NCI-H1930 (cell line): ENCODE measurements around the gene CCDC187.
A peak's percentile ranks its signal among the peaks of the same experiment; 100 is the strongest.

ENCODE experiments used
- DNase-seq, 2 experiments: peaks; one replicate each; lab custom pipeline; 2025; lab: John Stamatoyannopoulos, UW

CCDC187 gene

GRCh38 chr9:136311051-136312008 lies 7.4 kb upstream of the CCDC187 start:
- peak; percentile 21 to 34 for DNase-seq

DNA sequence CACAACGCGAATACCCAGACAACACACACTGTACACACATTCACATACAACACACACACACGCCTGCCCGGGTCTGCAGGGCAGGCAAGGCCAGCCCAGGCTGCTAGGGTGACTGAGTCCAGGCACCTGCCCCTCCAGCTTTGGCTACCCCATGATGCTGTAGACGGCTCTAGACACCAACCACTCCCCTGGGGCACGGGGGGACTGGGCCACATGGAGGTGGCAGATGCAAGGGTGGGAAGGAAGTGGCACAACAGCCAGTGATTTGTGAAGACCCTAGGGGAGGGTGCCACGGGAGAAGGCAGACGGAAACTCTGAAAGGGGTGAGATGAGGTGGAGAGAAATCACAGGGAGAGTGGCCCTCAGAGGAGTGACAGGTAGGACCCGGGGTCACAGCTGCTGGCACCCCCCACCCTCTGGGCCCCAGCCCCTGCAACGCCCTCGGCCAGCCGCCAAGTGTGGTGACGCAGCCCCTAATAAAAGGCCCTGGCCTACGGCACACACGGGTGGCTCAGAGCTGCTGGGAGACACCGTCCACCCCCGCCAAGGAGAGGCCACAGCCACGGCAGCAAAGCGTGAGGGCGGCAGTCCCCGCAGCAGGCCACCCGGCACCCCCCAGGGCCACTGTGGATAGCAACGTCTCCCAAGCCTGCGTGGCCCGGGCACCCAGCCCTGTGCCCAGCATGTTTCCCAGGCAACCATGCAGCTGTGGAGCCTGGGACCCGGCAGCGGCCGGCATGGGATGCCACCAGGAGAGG lies 6.6 kb upstream of the CCDC187 start:
- no peak for DNase-seq

- DNase-seq = no peak
Measured at GRCh38 chr9:136309806-136310220, 5.9 kb upstream of the CCDC187 start.

DNA sequence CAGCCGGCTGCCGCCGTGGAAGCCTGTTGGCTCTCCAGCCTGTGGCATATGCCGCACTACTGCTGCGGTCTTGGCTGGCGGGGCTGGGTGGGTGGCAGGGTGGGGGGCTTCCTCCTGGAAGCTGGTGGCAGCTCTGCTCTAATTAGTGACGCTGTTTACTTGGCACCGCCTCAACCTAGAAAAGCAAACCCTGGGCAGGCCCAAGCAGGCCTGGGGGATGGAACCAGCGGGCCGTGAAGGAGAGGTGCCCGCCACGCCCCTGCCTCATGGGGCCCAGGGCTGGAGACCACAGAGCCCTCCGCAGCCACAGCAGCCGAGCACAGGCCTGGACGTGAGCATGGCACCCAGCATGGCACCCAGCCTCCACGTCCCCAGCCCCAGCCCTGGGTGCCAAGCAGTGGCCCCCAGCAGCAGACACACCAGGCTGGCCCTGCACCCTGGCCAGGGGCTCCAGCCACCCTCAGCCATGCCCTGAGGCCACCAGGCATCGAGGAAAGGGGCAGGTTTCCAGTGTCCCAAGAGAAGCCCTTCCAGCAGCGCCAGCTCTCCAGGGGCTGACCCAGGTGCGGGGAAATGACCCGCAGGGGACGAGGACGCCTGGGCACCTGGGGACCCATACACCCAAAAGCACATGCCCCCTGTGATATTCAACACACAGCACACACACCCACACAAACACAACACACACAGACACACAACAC lies 5.4 kb upstream of the CCDC187 start:
- no peak for DNase-seq

- DNase-seq = no peak
Measured at GRCh38 chr9:136308702-136309053, 4.8 kb upstream of the CCDC187 start.

DNA sequence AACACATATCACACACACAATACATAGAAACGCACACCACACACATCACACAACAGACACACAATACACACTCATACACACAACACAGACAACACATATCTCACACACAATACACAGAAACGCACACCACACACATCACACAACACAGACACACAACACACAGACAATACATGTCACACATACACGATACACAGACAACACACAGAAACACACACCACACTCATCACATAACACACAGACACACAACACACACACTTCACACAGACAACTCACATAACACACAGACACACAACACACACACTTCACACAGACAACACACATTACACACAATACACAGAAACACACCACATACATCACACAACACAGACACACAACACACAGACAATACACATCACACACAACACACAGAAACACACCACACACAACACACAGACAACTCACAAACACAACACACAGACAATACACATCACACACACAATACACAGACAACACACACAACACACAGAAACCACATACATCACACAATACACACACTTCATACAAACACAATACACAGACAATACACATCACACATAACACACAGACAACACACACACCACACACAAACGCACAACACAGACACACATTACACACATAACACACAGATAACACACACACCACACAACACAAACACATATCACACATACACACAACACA lies 4.3 kb upstream of the CCDC187 start:
- no peak for DNase-seq

- DNase-seq = no peak
Measured at GRCh38 chr9:136307215-136307750, 3.4 kb upstream of the CCDC187 start.

DNA sequence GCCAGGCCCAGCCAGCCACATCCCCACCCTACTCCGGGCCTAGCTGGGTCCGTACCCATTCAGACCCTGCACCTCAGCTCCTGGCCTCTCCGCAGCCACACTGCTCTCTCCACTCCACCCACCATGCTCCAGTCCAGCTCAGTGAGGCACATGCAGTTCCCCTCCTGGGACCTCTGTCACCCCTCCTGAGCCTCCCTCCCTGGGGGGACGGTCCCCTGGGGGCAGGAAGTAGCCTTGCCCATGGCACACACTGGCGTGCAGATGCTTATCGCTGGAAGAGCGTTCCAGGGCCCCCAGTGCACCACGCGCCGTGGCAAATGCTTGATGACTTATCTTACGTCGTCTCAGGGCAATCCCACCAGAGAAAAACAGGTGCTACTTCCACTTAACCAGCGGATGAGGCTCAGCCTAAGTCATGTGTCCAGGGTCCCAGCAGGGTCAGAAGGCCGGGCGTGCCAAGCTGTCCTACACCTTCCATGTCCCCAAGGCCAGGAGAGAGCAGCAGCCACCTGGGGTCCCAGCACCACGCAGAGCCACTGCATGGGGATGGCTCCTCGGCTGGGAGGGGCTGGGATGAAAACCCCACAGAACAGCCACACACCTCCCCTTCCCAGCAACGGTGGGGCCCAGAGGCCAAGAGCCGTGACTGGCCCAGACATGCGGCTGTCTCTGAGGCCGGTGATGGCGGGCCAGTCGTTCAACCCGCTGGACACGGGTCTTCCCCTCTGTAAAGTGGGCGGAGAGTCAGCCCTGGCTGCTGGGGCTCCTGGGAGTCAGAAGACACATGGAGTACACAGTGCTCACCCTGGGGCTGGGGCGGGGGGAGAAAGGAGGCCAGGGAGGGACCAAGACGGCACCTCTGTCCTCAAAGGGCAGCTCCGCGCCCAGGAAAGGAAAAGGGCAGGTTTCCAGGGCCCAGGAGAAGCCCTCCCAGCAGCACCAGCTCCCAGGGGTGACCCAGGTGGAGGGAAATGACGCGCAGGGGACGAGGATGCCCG lies 2.6 kb upstream of the CCDC187 start:
- no peak for DNase-seq

DNA sequence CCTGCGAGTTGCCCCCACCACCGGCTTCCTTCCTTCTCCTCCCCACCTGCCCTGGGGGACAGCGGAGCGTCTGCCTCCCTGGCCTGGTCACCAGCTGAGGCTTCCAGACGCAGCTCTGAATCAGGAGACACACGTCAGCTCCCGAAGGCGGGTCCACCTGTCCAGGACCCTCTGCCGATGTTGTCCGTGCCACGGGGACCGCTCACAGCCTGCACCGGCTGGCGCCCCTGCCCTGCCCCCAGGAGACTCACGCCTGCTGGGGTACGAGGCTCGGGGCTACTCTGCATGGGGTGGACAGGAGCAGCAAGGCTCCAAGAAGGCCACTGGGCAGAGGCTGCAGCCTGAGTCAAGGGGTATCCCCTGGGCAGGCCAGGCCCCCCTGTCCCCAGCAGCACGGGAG lies 1.9 kb upstream of the CCDC187 start:
- DNase-seq = no peak

- no peak for DNase-seq
Measured at GRCh38 chr9:136304981-136305380, 1.1 kb upstream of the CCDC187 start.

GRCh38 chr9:136304456-136304855 lies 562 bp upstream of the CCDC187 start:
- no peak for DNase-seq

DNA sequence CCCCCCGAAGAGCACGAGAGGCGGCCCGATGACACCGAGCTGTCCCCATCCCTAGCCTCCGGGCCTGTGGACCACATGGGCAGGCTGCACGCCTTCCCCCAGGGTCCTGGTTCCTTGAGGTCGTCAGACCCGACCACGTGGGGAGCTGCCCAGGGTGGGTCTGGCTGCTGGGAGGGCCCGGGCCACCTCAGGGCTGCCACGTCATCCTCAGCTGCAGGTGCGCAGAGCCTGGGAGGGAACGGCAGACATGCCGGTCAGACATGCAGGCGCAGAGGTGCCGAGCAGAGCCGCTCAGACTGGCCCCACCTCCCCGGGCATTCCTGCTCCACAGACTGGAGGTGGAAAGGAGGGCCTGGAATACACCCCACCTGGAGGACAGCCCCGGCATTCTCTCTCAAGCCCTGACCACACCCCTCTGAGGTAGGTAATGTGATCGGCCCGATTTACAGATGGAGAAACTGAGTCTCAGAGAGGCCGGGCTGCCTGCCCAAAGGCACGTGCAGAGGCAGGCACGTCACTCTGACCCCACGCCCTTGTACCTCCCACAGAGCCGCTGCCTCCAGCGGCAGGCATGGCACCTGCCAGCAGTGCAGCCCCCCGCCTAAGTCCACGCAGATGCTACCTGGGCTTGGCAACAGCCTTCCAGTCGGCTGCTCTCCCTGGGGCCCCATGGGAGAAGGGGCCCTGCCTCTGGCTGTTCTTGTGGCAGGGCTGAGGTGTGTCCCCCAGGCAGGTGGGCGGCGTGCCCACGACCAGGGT lies 649 bp downstream of the CCDC187 start:
- no peak for DNase-seq

DNA sequence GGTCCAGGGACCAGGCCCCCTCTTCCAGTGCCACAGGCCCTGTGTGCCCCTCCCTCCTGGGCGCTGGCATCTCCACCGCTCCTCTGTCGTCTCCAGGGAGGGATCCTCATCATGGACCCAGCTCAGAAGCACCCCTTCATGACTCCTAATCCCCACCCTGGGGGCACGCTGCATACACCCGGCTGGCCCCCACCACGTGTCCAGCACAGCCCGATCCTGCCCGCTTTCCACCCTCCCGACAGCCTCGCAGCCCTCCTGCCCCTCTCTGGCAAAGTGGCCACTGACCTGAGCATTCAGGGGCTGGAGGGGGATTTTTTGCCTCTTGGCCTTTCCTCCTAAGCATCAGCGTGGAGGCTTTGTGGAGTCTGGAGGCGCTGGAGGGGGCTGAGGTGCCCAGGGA lies 1.4 kb downstream of the CCDC187 start:
- DNase-seq = no peak

GRCh38 chr9:136300866-136301265 lies 3.0 kb downstream of the CCDC187 start:
- no peak for DNase-seq

DNA sequence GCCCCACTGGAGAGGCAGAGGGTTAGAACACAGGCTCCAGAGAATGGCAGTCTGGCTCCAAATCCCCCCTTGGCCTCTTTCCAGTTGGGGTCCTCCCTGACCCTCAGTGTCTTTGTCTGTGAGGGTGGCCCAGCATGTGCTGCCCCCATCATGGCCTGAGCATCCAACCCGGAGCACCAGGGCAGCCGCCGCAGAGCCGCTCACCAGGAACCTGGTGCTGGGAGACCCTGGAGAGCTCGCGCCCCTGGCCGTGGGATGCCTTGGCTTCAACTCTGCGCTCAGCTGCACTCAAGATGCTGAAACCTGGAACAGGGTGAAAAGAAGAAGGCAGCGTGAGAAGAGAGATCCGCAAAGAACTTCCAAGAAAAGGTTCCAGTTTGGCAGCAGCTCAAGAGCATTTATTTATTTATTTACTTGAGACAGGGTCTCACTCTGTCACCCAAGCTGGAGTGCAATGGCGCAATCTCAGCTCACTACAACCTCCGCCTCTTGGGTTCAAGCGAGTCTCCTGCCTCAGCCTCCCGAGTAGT lies 3.8 kb downstream of the CCDC187 start:
- no peak for DNase-seq

DNA sequence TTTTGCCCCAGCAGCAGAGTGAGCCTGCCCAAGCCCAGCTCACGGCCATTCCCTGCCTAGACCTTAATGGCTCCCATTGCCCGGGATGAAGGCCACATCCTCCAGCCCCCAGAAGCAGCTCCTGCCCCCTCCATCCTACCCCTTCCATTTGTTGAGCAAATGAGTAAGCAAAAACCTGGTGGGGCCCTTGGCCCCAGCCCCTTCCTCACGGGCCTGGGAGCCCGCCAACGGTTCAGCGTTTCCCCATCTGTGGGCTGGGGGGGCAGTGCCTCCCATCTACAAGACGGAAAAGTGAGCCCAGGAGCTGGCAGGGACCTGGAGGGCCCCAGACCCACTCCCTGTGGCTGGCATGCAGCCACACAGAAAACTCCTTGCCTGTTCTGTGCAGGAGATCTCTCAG lies 4.4 kb downstream of the CCDC187 start:
- DNase-seq = no peak

DNA sequence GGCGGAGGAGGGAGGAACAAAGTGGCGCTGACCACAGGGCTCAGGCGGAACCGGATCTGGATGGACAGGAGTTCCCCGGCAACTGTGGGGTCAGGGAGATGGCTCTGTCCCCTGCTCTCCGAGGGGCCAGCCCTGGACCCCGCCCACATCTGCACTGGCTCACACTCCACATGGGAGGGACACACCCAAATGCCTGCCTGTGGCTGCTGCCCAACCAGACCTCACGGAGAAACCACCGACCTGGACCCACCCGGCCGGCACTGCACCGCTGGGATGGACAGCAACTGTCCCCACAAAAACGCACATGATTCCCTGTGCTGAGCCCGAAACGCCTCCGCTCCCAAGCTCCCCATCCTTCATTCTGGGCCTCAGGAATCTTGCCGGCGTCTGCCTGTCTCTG lies 4.8 kb downstream of the CCDC187 start:
- DNase-seq = no peak

GRCh38 chr9:136297766-136298735 lies 5.8 kb downstream of the CCDC187 start:
- no peak for DNase-seq
